CD4-positive, alpha-beta T cell (primary cell): ENCODE measurements around the gene DSG3. TPM values are rescaled to one million over a fixed set of nuclear protein-coding genes. Genes with fewer than 3 reads are reported as not detected.

ENCODE experiments used
- ATAC-seq: fragments of 200-7000 bp; cut with Tn5 transposase; one replicate; pipeline ENCODE4 v1.10.0; 2022; ENCODE audit warnings: mild to moderate bottlenecking; ENCODE audit not compliant: poor library complexity
- CTCF ChIA-PET: fragments of 350-600 bp; sonication (Branson Sonifier 250); formaldehyde crosslinking; loops from one replicate; lab custom pipeline; 2021; ENCODE audit warnings: antibody characterized with exemption, inconsistent platforms; lab: Charles Lee
- POLR2A ChIA-PET: fragments of 350-600 bp; sonication (Branson Sonifier 250); formaldehyde crosslinking; loops from one replicate; lab custom pipeline; 2021; ENCODE audit warnings: antibody characterized with exemption, inconsistent platforms; lab: Charles Lee
- DNase-seq, 14 experiments: peaks; one replicate each; pipeline ENCODE4 v3.0.0-alpha.2; 2013 to 2020; ENCODE audit warnings: mixed read lengths in 2 of 14
- H3K27ac ChIP-seq, 2 donors: one replicate each; pipeline versions ENCODE4 v1.5.1 to v1.7.0; 2013; ENCODE audit warnings: low read length in 2 of 2, low read depth in 1 of 2, mild to moderate bottlenecking in 1 of 2
- H3K27me3 ChIP-seq, 2 experiments: 1 replicate in 1 of 2; 2 replicates in 1 of 2; pipeline versions ENCODE4 v1.6.1 to v1.7.0; 2013; ENCODE audit warnings: low read length in 2 of 2, control low read depth in 1 of 2, mild to moderate bottlenecking in 1 of 2, moderate library complexity in 1 of 2; ENCODE audit not compliant: insufficient read depth in 2 of 2, control insufficient read depth in 1 of 2
- H3K36me3 ChIP-seq: one replicate; pipeline ENCODE4 v1.6.1; 2013; ENCODE audit warnings: low read length, control low read depth; ENCODE audit not compliant: insufficient read depth
- H3K4me1 ChIP-seq: one replicate; pipeline ENCODE4 v1.6.1; 2013; ENCODE audit warnings: low read length, control low read depth; ENCODE audit not compliant: insufficient read depth
- H3K4me3 ChIP-seq: one replicate; pipeline ENCODE4 v1.5.1; 2013; ENCODE audit warnings: mild to moderate bottlenecking, low read length, moderate library complexity
- H3K9me3 ChIP-seq, 2 experiments: 1 replicate in 1 of 2; 2 replicates in 1 of 2; pipeline versions ENCODE4 v1.6.1 to v1.7.0; 2013; ENCODE audit warnings: low read length in 2 of 2, mild to moderate bottlenecking in 2 of 2, control low read depth in 1 of 2, moderate library complexity in 1 of 2; ENCODE audit not compliant: control insufficient read depth in 1 of 2, insufficient read depth in 1 of 2
- H3K27ac Mint-ChIP-seq: one replicate; pipeline ENCODE4 v1.8.0; 2020; ENCODE audit warnings: mixed read lengths
- H3K27me3 Mint-ChIP-seq: one replicate; pipeline ENCODE4 v1.8.0; 2021; ENCODE audit warnings: mixed read lengths
- H3K36me3 Mint-ChIP-seq: one replicate; pipeline ENCODE4 v1.8.0; 2021; ENCODE audit warnings: low read depth, mixed read lengths
- H3K4me1 Mint-ChIP-seq: one replicate; pipeline ENCODE4 v1.8.0; 2021; ENCODE audit warnings: low read depth, mixed read lengths
- H3K4me3 Mint-ChIP-seq: one replicate; pipeline ENCODE4 v1.8.0; 2020; ENCODE audit warnings: mild to moderate bottlenecking, mixed read lengths
- H3K9me3 Mint-ChIP-seq: one replicate; pipeline ENCODE4 v1.8.0; 2020; ENCODE audit warnings: mixed read lengths
- CTCF ChIP-seq: fragments of 200-600 bp; IDR thresholded peaks from one replicate; pipeline ENCODE4 v1.8.0; 2022; ENCODE audit warnings: antibody characterized with exemption, mild to moderate bottlenecking
- intact Hi-C, 2 experiments: fragments of 100-400 bp; cut with DNase I in 1 of 2; cut with micrococcal nuclease in 1 of 2; formaldehyde crosslinking; loops; one replicate each; pipeline versions ENCODE4 v1.15.1 to v1.9.0; 2023 to 2025; cut with DNase I, micrococcal nuclease
- total RNA-seq, 174 experiments: library from RNA in 2 of 174; stranded (reverse) in 2 of 174; gene quantifications; one replicate each; pipeline ENCODE4 v1.2.3 and lab custom pipeline; 2021 to 2026

Gene DSG3
- total RNA-seq, 2 experiments from 2014 or later: not detected

GRCh38 chr18:31444142-31444541 lies 3.4 kb upstream of the DSG3 start:
- Mint-ChIP-seq H3K9me3 (no peaks in the 10 kb centered on the region), H3K36me3 (no peaks in the 10 kb centered on the region), H3K4me1 (no peaks in the 10 kb centered on the region), H3K27ac (no peak overlapping the region), H3K27me3 (no peaks in the 10 kb centered on the region), H3K4me3 (no peak overlapping the region)
- intact Hi-C loops: no loop called here
- H3K27me3 ChIP-seq: no peaks in the 10 kb centered on the region
- ChIA-PET POLR2A (no interaction called here), CTCF (no interaction called here)
- DNase-seq (no peak), ATAC-seq (no peak)
- peaks cover 0 to 7% of the 10 kb centered on the region in 2 experiments for H3K9me3 ChIP-seq
- TF ChIP-seq CTCF: no peak
- H3K36me3 ChIP-seq: no peaks in the 10 kb centered on the region
- H3K4me1 ChIP-seq: no peaks in the 10 kb centered on the region
- H3K27ac ChIP-seq: no peak overlapping the region
- H3K4me3 ChIP-seq: no peak overlapping the region

GRCh38 chr18:31445908-31446307 lies 1.6 kb upstream of the DSG3 start:
- Mint-ChIP-seq H3K27ac (no peak overlapping the region), H3K4me3 (no peak overlapping the region), H3K36me3 (no peaks in the 10 kb centered on the region), H3K27me3 (no peaks in the 10 kb centered on the region), H3K9me3 (no peaks in the 10 kb centered on the region), H3K4me1 (no peaks in the 10 kb centered on the region)
- ChIA-PET POLR2A (no interaction called here), CTCF (no interaction called here)
- Histone ChIP-seq H3K9me3 (peaks cover 0 to 7% of the 10 kb centered on the region in 2 experiments), H3K4me1 (no peaks in the 10 kb centered on the region), H3K27ac (no peak overlapping the region), H3K4me3 (no peak overlapping the region), H3K27me3 (no peaks in the 10 kb centered on the region), H3K36me3 (no peaks in the 10 kb centered on the region)
- ATAC-seq (no peak), DNase-seq (no peak)
- intact Hi-C loops: no loop called here
- TF ChIP-seq CTCF: no peak

- Histone ChIP-seq H3K27ac (no peak overlapping the region), H3K4me3 (no peak overlapping the region), H3K27me3 (no peaks in the 10 kb centered on the region), H3K36me3 (no peaks in the 10 kb centered on the region), H3K4me1 (no peaks in the 10 kb centered on the region), H3K9me3 (peaks cover 0 to 7% of the 10 kb centered on the region in 2 experiments)
- Mint-ChIP-seq H3K4me1 (no peaks in the 10 kb centered on the region), H3K36me3 (no peaks in the 10 kb centered on the region), H3K9me3 (no peaks in the 10 kb centered on the region), H3K4me3 (no peak overlapping the region), H3K27me3 (no peaks in the 10 kb centered on the region), H3K27ac (no peak overlapping the region)
- TF ChIP-seq CTCF: no peak
- POLR2A ChIA-PET: no interaction called here
- intact Hi-C loops: no loop called here
- no peak for DNase-seq
- CTCF ChIA-PET: no interaction called here
- no peak for ATAC-seq
These were observed 687 bp upstream of the DSG3 start for GRCh38 chr18:31446854-31447253.
